ENCODE results near the gene PPP1R18. TPM values are rescaled to one million over a fixed set of nuclear protein-coding genes. Genes with fewer than 3 reads are reported as not detected.
"Not testable (repeated sequence)": the region's sequence is repeated elsewhere in the genome, so short reads cannot be mapped to it uniquely, and the experiment has no call there.

PPP1R18 gene
- total and polyA plus RNA-seq, 8 donors: 5.3 to 27.2 (median 12.5) TPM

- WGBS, 2 donors: 3 to 5% methylated on average over 60 to 71 of the region's 71 CpGs
- Histone ChIP-seq H3K4me1 (peaks cover 8 to 12% (median 8%) of the 10 kb centered on the region in 3 donors), H3K4me3 (peak overlapping the region; percentile 63 to 84 (median 84)), H3K27ac (peak overlapping the region; percentile 79 to 97 (median 86)), H3K27me3 (no peaks in the 10 kb centered on the region), H3K36me3 (peaks cover 0 to 24% (median 11%) of the 10 kb centered on the region in 3 donors), H3K9me3 (no peaks in the 10 kb centered on the region)
- FAIRE-seq (no peak), DNase-seq (peak; percentile 87 to 95 (median 92)), ATAC-seq (peak; percentile 70 to 80 (median 74))
- intact Hi-C loops (cut with DNase I): loop anchor here in 2 of 3 donors (2.0 to 10.0 kb wide), 3 partner anchors 39 to 177 kb away; no protein-coding TSS in a partner anchor
- peak in 3 of 4 donors; percentile 42 to 49 (median 47) for TF ChIP-seq CTCF (IDR thresholded peaks at IDR 0.05)
Measured at GRCh38 chr6:30721198-30722024, 35.0 kb upstream of the PPP1R18 start.

- peak; percentile 70 to 80 (median 75) for DNase-seq
- WGBS, 2 donors: 0 to 1% methylated on average over 29 of the region's 29 CpGs
- intact Hi-C loops (cut with DNase I): loop anchor here in 2 of 3 donors (5.0 to 10.0 kb wide), 2 partner anchors 38 to 176 kb away; no protein-coding TSS in a partner anchor
- H3K27me3 ChIP-seq: no peaks in the 10 kb centered on the region
- peak overlapping the region; percentile 79 to 97 (median 86) for H3K27ac ChIP-seq
- peak; percentile 17 to 35 (median 22) for ATAC-seq
- H3K4me3 ChIP-seq: peak overlapping the region; percentile 47 to 84 (median 84)
- H3K4me1 ChIP-seq: peaks cover 8 to 12% (median 8%) of the 10 kb centered on the region in 3 donors
- TF ChIP-seq CTCF (IDR thresholded peaks at IDR 0.05): no peak
- FAIRE-seq: no peak
- H3K36me3 ChIP-seq: peaks cover 0 to 24% (median 11%) of the 10 kb centered on the region in 3 donors
- no peaks in the 10 kb centered on the region for H3K9me3 ChIP-seq
Measured at GRCh38 chr6:30720738-30721197, 34.3 kb upstream of the PPP1R18 start.

- Histone ChIP-seq H3K9me3 (no peaks in the 10 kb centered on the region), H3K4me1 (peaks cover 8 to 12% (median 8%) of the 10 kb centered on the region in 3 donors), H3K27ac (peak within 1 kb of the TSS; percentile 79 to 97 (median 86)), H3K4me3 (peak within 1 kb of the TSS; percentile 47 to 84 (median 84)), H3K36me3 (peaks cover 0 to 24% (median 11%) of the 10 kb centered on the region in 3 donors), H3K27me3 (no peaks in the 10 kb centered on the region)
- DNase-seq (peak; percentile 95 to 97 (median 96)), FAIRE-seq (no peak), ATAC-seq (peak; percentile 69 to 83 (median 76))
- 1% methylated on average over 25 to 38 of the region's 38 CpGs for WGBS, 2 donors
- intact Hi-C loops (cut with DNase I): loop anchor here in 2 of 3 donors (5.0 to 10.0 kb wide), 2 partner anchors 38 to 175 kb away; no protein-coding TSS in a partner anchor
- TF ChIP-seq CTCF (IDR thresholded peaks at IDR 0.05): no peak
Measured at GRCh38 chr6:30719791-30720737, 33.6 kb upstream of the PPP1R18 start, which contains the start of gene TUBB. Gene TUBB (plus strand): TSS chr6:30720352. CDS start chr6:30720507, 155 bp downstream.

- DNase-seq (no peak), ATAC-seq (no peak), FAIRE-seq (no peak)
- no peak for TF ChIP-seq CTCF (IDR thresholded peaks at IDR 0.05)
- Histone ChIP-seq H3K4me3 (peak overlapping the region; percentile 21 to 84 (median 65)), H3K9me3 (no peaks in the 10 kb centered on the region), H3K36me3 (peaks cover 0 to 18% (median 14%) of the 10 kb centered on the region in 3 donors), H3K27ac (peak overlapping the region; percentile 20 to 97 (median 60)), H3K4me1 (peaks cover 8 to 12% (median 8%) of the 10 kb centered on the region in 3 donors), H3K27me3 (no peaks in the 10 kb centered on the region)
- 35 to 44% methylated on average over 8 of the region's 8 CpGs for WGBS, 2 donors
- intact Hi-C loops (cut with DNase I): no loop called here
Measured at GRCh38 chr6:30719356-30719755, 32.9 kb upstream of the PPP1R18 start.

GRCh38 chr6:30717845-30718720 lies 31.6 kb upstream of the PPP1R18 start:
- ATAC-seq; intact Hi-C loops (cut with DNase I); H3K27me3 ChIP-seq; FAIRE-seq; H3K9me3 ChIP-seq: not testable (repeated sequence)
- peak overlapping the region in 3 of 4 donors; percentile 5 to 66 (median 22) for H3K4me3 ChIP-seq
- 78 to 80% methylated on average over 37 of the region's 37 CpGs for WGBS, 2 donors
- peak overlapping the region; percentile 70 to 89 (median 86) for H3K27ac ChIP-seq
- peak in 3 of 6 donors; percentile 33 to 41 (median 38) for DNase-seq
- H3K36me3 ChIP-seq: peaks cover 0 to 11% (median 9%) of the 10 kb centered on the region in 3 donors
- H3K4me1 ChIP-seq: peaks cover 8 to 11% (median 8%) of the 10 kb centered on the region in 3 donors

Data from pancreas (tissue), 10 donors.